ENCODE results near the gene VSIR. TPM values are rescaled to one million over a fixed set of nuclear protein-coding genes. Genes with fewer than 3 reads are reported as not detected.
A peak's percentile ranks its signal among the peaks of the same experiment; 100 is the strongest.

Gene VSIR
- total and polyA plus RNA-seq, 9 of the 15 experiments (the other 6 are each of a cell fraction or from before 2014, with no cell fraction given) = 0.14 to 20.5 (median 9.3) TPM

DNA sequence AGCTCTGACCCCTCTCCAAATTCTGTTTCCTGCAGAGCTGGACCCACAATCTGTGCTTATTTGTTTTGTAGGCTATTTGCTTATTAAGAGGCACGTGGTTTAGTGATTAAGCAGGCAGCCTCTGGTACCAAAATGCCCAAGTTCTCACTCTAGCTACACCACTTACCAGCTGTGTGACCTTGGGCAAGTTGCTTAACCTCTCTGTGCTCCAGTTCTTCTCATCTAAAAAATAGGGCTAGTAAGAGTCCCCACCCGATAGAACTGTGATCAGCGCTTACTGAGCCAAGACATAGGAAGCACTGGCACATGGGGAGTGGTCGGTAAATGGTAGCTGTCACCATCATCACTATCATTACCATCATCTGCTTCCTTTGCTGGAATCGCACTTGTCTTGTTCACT, 74.6 kb downstream of the VSIR start (continued):
- TF ChIP-seq CREB1 (IDR thresholded peaks at IDR 0.05) (no peak), CREB1 (CRISPR knock-in tag; IDR thresholded peaks at IDR 0.05) (no peak), BCOR (IDR thresholded peaks at IDR 0.05) (peak; percentile 98), PHF8 (IDR thresholded peaks at IDR 0.05; ENCODE audit: borderline replicate concordance, low read length) (no peak), ZNF12 (CRISPR knock-in tag; IDR thresholded peaks at IDR 0.05) (no peak), PTBP1 (IDR thresholded peaks at IDR 0.05; ENCODE audit: low read depth, low read length) (peak; percentile 88), ZNF77 (CRISPR knock-in tag; IDR thresholded peaks at IDR 0.05) (no peak), ZKSCAN3 (CRISPR knock-in tag; IDR thresholded peaks at IDR 0.05) (no peak), ZNF780A (CRISPR knock-in tag; IDR thresholded peaks at IDR 0.05) (no peak), CLOCK (CRISPR knock-in tag; IDR thresholded peaks at IDR 0.05; ENCODE audit: borderline replicate concordance) (no peak), POLR2AphosphoS5 (IDR thresholded peaks at IDR 0.05; ENCODE audit: control insufficient read depth, insufficient read depth, low read depth, low read length) (no peak), WHSC1 (IDR thresholded peaks at IDR 0.05; ENCODE audit: low read length) (no peak), DPF2 (IDR thresholded peaks at IDR 0.05) (no peak), TEAD4 (IDR thresholded peaks at IDR 0.05; ENCODE audit: low read length) (no peak), TEAD4 (CRISPR knock-in tag; IDR thresholded peaks at IDR 0.05; ENCODE audit: borderline replicate concordance) (no peak), CREM (IDR thresholded peaks at IDR 0.05; ENCODE audit: low read depth) (no peak), SNIP1 (IDR thresholded peaks at IDR 0.05; ENCODE audit: low read depth) (no peak), ZC3H8 (IDR thresholded peaks at IDR 0.05) (no peak), AFF1 (IDR thresholded peaks at IDR 0.05; ENCODE audit: low read depth in 1 of 2, partially characterized antibody in 2 of 2) (no peak), KDM2B (CRISPR knock-in tag; IDR thresholded peaks at IDR 0.05) (no peak), RCOR1 (IDR thresholded peaks at IDR 0.05; ENCODE audit: borderline replicate concordance in 1 of 2, low read depth in 2 of 2, low read length in 2 of 2) (peak; percentile 10 to 69; a peak in 2 of 4 replicates), SMARCA5 (IDR thresholded peaks at IDR 0.05) (peak; percentile 93)
- TF ChIP-seq, protein P1, sequence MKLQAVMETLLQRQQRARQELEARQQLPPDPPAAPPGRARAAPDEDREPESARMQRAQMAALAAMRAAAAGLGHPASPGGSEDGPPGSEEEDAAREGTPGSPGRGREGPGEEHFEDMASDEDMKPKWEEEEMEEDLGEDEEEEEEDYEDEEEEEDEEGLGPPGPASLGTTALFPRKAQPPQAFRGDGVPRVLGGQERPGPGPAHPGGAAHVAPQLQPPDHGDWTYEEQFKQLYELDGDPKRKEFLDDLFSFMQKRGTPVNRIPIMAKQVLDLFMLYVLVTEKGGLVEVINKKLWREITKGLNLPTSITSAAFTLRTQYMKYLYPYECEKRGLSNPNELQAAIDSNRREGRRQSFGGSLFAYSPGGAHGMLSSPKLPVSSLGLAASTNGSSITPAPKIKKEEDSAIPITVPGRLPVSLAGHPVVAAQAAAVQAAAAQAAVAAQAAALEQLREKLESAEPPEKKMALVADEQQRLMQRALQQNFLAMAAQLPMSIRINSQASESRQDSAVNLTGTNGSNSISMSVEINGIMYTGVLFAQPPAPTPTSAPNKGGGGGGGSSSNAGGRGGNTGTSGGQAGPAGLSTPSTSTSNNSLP (IDR thresholded peaks at IDR 0.05; ENCODE audit: borderline replicate concordance, low read depth, low read length) = no peak
